HepG2 (cell line): ENCODE data around the gene PYGO2. TPM values are rescaled to one million over a fixed set of nuclear protein-coding genes. Genes with fewer than 3 reads are reported as not detected.

ENCODE experiments used
- ARNT2 ChIP-seq: sonication (generic); formaldehyde crosslinking; IDR thresholded peaks from 2 replicates; pipeline ENCODE4 v1.8.0; 2022; ENCODE audit warnings: mild to moderate bottlenecking, low read depth, missing genetic modification reagents, moderate library complexity
- BORCS8-MEF2B ChIP-seq: sonication (generic); formaldehyde crosslinking; IDR thresholded peaks from 2 replicates; pipeline ENCODE4 v1.8.0; 2022; ENCODE audit warnings: mild to moderate bottlenecking, missing genetic modification reagents
- BRD4 ChIP-seq: sonication (generic); formaldehyde crosslinking; IDR thresholded peaks from 2 replicates; pipeline ENCODE4 v1.4.0; 2020; ENCODE audit warnings: missing genetic modification reagents
- HIVEP1 ChIP-seq: sonication (generic); formaldehyde crosslinking; IDR thresholded peaks from 2 replicates; pipeline ENCODE4 v1.4.0; 2020; ENCODE audit warnings: mild to moderate bottlenecking, missing genetic modification reagents
- MAZ ChIP-seq, 2 experiments: sonication (generic) in 1 of 2; formaldehyde crosslinking in 1 of 2; IDR thresholded peaks; 2 replicates each; pipeline versions ENCODE4 v1.5.0 to v1.6.1; 2012 to 2020; ENCODE audit warnings: low read depth in 2 of 2, mild to moderate bottlenecking in 2 of 2, borderline replicate concordance in 1 of 2, improper control_type of control experiment in 1 of 2, low read length in 1 of 2, missing genetic modification reagents in 1 of 2, moderate library complexity in 1 of 2
- MEF2D ChIP-seq: sonication (generic); formaldehyde crosslinking; IDR thresholded peaks from 2 replicates; pipeline ENCODE4 v1.5.1; 2020; ENCODE audit warnings: mild to moderate bottlenecking, missing genetic modification reagents
- NKX3-1 ChIP-seq: sonication (generic); formaldehyde crosslinking; IDR thresholded peaks from 2 replicates; pipeline ENCODE4 v1.5.0; 2020; ENCODE audit warnings: missing genetic modification reagents
- NR2F2 ChIP-seq: IDR thresholded peaks from 2 replicates; pipeline ENCODE4 v1.6.1; 2012; ENCODE audit warnings: low read depth, inconsistent platforms, borderline replicate concordance
- PAX8 ChIP-seq: sonication (generic); formaldehyde crosslinking; IDR thresholded peaks from 2 replicates; pipeline ENCODE4 v1.8.0; 2022; ENCODE audit warnings: mild to moderate bottlenecking, missing genetic modification reagents, borderline replicate concordance
- POLR2AphosphoS5 ChIP-seq: IDR thresholded peaks from 2 replicates; pipeline ENCODE4 v1.6.1; 2012; ENCODE audit warnings: low read depth, low read length
- RARG ChIP-seq: sonication (generic); formaldehyde crosslinking; IDR thresholded peaks from 2 replicates; pipeline ENCODE4 v1.4.0; 2020; ENCODE audit warnings: low read depth, mild to moderate bottlenecking, missing genetic modification reagents
- REL ChIP-seq: sonication (generic); formaldehyde crosslinking; conservative IDR thresholded peaks from 2 replicates; pipeline ENCODE4 v1.8.0; 2022; ENCODE audit warnings: mild to moderate bottlenecking, missing genetic modification reagents, moderate library complexity
- SALL1 ChIP-seq: sonication (generic); formaldehyde crosslinking; IDR thresholded peaks from 2 replicates; pipeline ENCODE4 v1.8.0; 2022; ENCODE audit warnings: mild to moderate bottlenecking, missing genetic modification reagents
- SKI ChIP-seq: fragments of 450-650 bp; IDR thresholded peaks from one replicate; pipeline ENCODE4 v1.6.1; 2018; ENCODE audit warnings: mild to moderate bottlenecking; ENCODE audit not compliant: partially characterized antibody
- TARDBP ChIP-seq: sonication (generic); formaldehyde crosslinking; IDR thresholded peaks from 2 replicates; pipeline ENCODE4 v1.8.0; 2022; ENCODE audit warnings: mild to moderate bottlenecking, missing genetic modification reagents
- ZBTB42 ChIP-seq: sonication (generic); formaldehyde crosslinking; IDR thresholded peaks from 2 replicates; pipeline ENCODE4 v1.5.0; 2020; ENCODE audit warnings: mild to moderate bottlenecking, missing genetic modification reagents
- ZFP1 ChIP-seq: IDR thresholded peaks from 2 replicates; pipeline ENCODE4 v1.6.1; 2016
- ZFP36L2 ChIP-seq: sonication (generic); formaldehyde crosslinking; IDR thresholded peaks from 2 replicates; pipeline ENCODE4 v1.4.0; 2020; ENCODE audit warnings: missing genetic modification reagents
- ZFY ChIP-seq: sonication (generic); formaldehyde crosslinking; IDR thresholded peaks from 2 replicates; pipeline ENCODE4 v1.4.0; 2020; ENCODE audit warnings: missing genetic modification reagents
- ZNF317 ChIP-seq: sonication (generic); formaldehyde crosslinking; IDR thresholded peaks from 2 replicates; pipeline ENCODE4 v1.5.0; 2020; ENCODE audit warnings: mild to moderate bottlenecking, missing genetic modification reagents
- ZNF546 ChIP-seq: sonication (generic); formaldehyde crosslinking; conservative IDR thresholded peaks from 2 replicates; pipeline ENCODE4 v1.8.1; 2023; ENCODE audit warnings: mild to moderate bottlenecking, missing genetic modification reagents
- ZNF563 ChIP-seq: sonication (generic); formaldehyde crosslinking; IDR thresholded peaks from 2 replicates; pipeline ENCODE4 v1.8.0; 2022; ENCODE audit warnings: mild to moderate bottlenecking, moderate library complexity, missing genetic modification reagents
- ZNF607 ChIP-seq: sonication (generic); formaldehyde crosslinking; IDR thresholded peaks from 2 replicates; pipeline ENCODE4 v1.5.1; 2020; ENCODE audit warnings: missing genetic modification reagents, mild to moderate bottlenecking, borderline replicate concordance
- polyA plus RNA-seq, 8 experiments: library from polyadenylated mRNA; depleted of rRNA in 3 of 8; stranded (reverse) in 7 of 8; unstranded in 1 of 8; fragments of >200 nt; fragmentation: Illumina TruSeq in 4 of 8; extraction: Trizol in 4 of 8; gene quantifications; 2 replicates each; pipeline versions ENCODE4 v1.2.1 to v1.2.3, GENCODE V29; 2011 to 2016; ENCODE audit warnings: low read depth in 4 of 8, missing spikeins in 1 of 8, mixed read lengths in 1 of 8; ENCODE audit not compliant: insufficient read depth in 1 of 8
- total RNA-seq, 5 experiments: library from RNA; depleted of rRNA; stranded (reverse); fragments of >200 nt; fragmentation: Illumina TruSeq; extraction: Trizol; gene quantifications; 2 replicates each; pipeline ENCODE4 v1.2.3, GENCODE V29; 2016; ENCODE audit warnings: low read depth in 1 of 5
- TF ChIP-seq, protein P1 (sequence below): sonication (generic); formaldehyde crosslinking; IDR thresholded peaks from 2 replicates; pipeline ENCODE4 v1.5.0; 2020; ENCODE audit warnings: missing genetic modification reagents, mild to moderate bottlenecking, borderline replicate concordance
- TF ChIP-seq, protein P2 (sequence below): sonication (generic); formaldehyde crosslinking; IDR thresholded peaks from 2 replicates; pipeline ENCODE4 v1.8.0; 2023; ENCODE audit warnings: mild to moderate bottlenecking, missing genetic modification reagents

Gene PYGO2
- total and polyA plus RNA-seq, 2 of the 13 experiments (the other 11 are each of a cell fraction or from before 2014, with no cell fraction given), result 20.3 to 21.8 TPM

DNA sequence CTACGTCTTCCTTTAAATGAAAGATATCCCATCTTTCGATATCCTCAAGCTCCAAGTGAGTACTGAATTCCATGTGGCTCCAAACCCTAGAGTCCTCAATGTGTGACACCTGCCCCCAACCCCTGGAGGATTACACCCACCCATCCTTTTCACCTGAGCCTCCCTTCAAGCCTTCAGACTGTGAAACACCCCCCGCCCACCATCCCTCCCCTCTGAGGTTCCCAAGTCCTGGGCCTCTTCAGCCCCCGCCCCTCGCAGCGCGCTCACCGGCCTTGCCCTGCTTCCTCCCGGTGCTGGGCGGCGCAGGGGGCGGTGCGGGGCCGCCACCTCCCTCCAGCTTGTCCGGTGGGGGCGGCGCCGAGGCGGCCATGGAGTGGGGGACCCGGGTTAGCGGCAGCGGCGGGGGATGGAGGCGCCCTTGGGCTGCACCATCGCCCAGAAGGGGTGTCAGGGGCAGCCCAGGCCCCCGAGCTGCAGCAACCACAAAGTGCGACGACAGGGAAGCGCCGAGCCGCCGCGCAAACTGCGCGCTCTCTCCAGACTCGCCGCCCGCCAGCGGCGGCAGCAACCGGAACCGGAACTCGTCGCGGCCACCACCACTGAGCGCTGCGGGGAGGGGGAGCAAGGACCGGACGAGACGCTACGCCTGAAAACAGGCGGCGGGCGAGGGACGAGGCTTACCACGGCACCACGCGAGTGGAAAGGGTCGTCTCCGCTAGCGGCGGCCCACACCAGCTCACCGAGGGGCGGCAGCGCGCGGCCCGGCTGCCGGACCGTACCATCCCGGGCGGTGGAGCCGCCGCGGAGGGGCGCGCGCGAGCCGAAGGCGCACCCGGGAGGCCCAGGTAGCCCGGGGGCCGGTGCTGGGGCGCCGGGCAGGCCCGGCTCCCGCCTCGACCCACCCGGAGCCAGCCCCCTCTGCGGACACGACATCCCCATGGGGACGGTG lies at the start of gene PYGO2 (continued):
- peak; percentile 82 for TF ChIP-seq BORCS8-MEF2B (CRISPR knock-in tag)
- TF ChIP-seq REL (CRISPR knock-in tag), result 0 out of 2 replicates have a peak, but pooled peaks have one; percentile 85
- TF ChIP-seq ZBTB42 (CRISPR knock-in tag), result peak; percentile 70; the same call in 1 of the 2 replicates
- peak; percentile 79 for TF ChIP-seq ZFY (CRISPR knock-in tag)
- peak; percentile 79 for TF ChIP-seq POLR2AphosphoS5
- peak; percentile 81; the same call in 1 of the 2 replicates for TF ChIP-seq NKX3-1 (CRISPR knock-in tag)
- peak; percentile 44; the same call in 1 of the 2 replicates for TF ChIP-seq HIVEP1
- TF ChIP-seq MAZ (IDR thresholded peaks at IDR 0.05; ENCODE audit: borderline replicate concordance, low read depth, low read length), result peak; percentile 74; the same call in 1 of the 2 replicates
- peak; percentile 90 for TF ChIP-seq MAZ (CRISPR knock-in tag; IDR thresholded peaks at IDR 0.05; ENCODE audit: low read depth)
- TF ChIP-seq NR2F2, result no peak
- TF ChIP-seq TARDBP, result peak; percentile 50; the same call in 1 of the 2 replicates
- peak; percentile 87 for TF ChIP-seq ARNT2 (CRISPR knock-in tag)
- TF ChIP-seq MEF2D (CRISPR knock-in tag), result no peak
- peak; percentile 72; the same call in 1 of the 2 replicates for TF ChIP-seq BRD4 (CRISPR knock-in tag)
- peak; percentile 74 for TF ChIP-seq SALL1 (CRISPR knock-in tag)
- TF ChIP-seq ZNF317 (CRISPR knock-in tag), result no peak
- TF ChIP-seq, protein P1, sequence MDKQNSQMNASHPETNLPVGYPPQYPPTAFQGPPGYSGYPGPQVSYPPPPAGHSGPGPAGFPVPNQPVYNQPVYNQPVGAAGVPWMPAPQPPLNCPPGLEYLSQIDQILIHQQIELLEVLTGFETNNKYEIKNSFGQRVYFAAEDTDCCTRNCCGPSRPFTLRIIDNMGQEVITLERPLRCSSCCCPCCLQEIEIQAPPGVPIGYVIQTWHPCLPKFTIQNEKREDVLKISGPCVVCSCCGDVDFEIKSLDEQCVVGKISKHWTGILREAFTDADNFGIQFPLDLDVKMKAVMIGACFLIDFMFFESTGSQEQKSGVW (CRISPR knock-in tag), result no peak
- TF ChIP-seq ZFP36L2 (CRISPR knock-in tag), result 0 out of 2 replicates have a peak, but pooled peaks have one; percentile 20
- TF ChIP-seq, protein P2, sequence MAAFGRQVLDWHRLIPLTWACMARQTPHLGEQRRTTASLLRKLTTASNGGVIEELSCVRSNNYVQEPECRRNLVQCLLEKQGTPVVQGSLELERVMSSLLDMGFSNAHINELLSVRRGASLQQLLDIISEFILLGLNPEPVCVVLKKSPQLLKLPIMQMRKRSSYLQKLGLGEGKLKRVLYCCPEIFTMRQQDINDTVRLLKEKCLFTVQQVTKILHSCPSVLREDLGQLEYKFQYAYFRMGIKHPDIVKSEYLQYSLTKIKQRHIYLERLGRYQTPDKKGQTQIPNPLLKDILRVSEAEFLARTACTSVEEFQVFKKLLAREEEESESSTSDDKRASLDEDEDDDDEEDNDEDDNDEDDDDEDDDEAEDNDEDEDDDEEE, result 0 out of 2 replicates have a peak, but pooled peaks have one; percentile 41
- 0 out of 2 replicates have a peak, but pooled peaks have one; percentile 62 for TF ChIP-seq ZNF563 (CRISPR knock-in tag)
- peak; percentile 32; the same call in 1 of the 2 replicates for TF ChIP-seq ZFP1 (CRISPR knock-in tag)
- peak; percentile 74 for TF ChIP-seq SKI
- TF ChIP-seq PAX8 (CRISPR knock-in tag), result no peak
- TF ChIP-seq ZNF546 (CRISPR knock-in tag), result peak; percentile 81
- no peak for TF ChIP-seq RARG (CRISPR knock-in tag)
- TF ChIP-seq ZNF607 (CRISPR knock-in tag), result peak; percentile 94
